ENCODE data around the gene IFNGR2. TPM values are rescaled to one million over a fixed set of nuclear protein-coding genes. Genes with fewer than 3 reads are reported as not detected.

IFNGR2 gene
- total and polyA plus RNA-seq, 2 donors (not counting 3 experiments of a cell fraction or from before 2014, with no cell fraction given), result 44.2 to 46.1 TPM

- intact Hi-C loops (cut with micrococcal nuclease), result no loop called here
- Histone ChIP-seq H3K79me2 (ENCODE audit: control insufficient read depth, insufficient read depth, low read length) (peaks cover 14% of the 10 kb centered on the region), H4K20me1 (replicated peaks; ENCODE audit: control insufficient read depth, extremely low read depth, insufficient read depth, low read length) (no peaks in the 10 kb centered on the region)
Measured at GRCh38 chr21:33470701-33471100, 67.5 kb downstream of the IFNGR2 start.

More at GRCh38 chr21:33470701-33471100, 67.5 kb downstream of the IFNGR2 start:
- CTCF ChIA-PET, result interaction anchor here (1.0 kb wide), 1 partner anchor 10 kb away, joined by 3 read pairs; no protein-coding TSS in a partner anchor
- H3K4me1 ChIP-seq (ENCODE audit: control insufficient read depth, extremely low read depth, insufficient read depth, low read length), result no peaks in the 10 kb centered on the region
- H3K27me3 ChIP-seq (ENCODE audit: control insufficient read depth in 2 of 2, insufficient read depth in 2 of 2, low read length in 2 of 2), result no peaks in the 10 kb centered on the region
- FAIRE-seq (no peak), DNase-seq (ENCODE audit: low read depth, low spot score) (no peak)
- dilution Hi-C loops (cut with MboI; ENCODE audit: extremely low pct_ligation_motif_present, low sequenced_read_pairs), result no loop called here
- POLR2A ChIA-PET, result interaction anchor here (0.7 kb wide), 1 partner anchor 42 kb away, joined by 6 read pairs; no protein-coding TSS in a partner anchor
- H3K9me1 ChIP-seq (replicated peaks; ENCODE audit: control insufficient read depth, extremely low read depth, insufficient read depth, low read length), result no peaks in the 10 kb centered on the region
- no peak overlapping the region for H3K27ac ChIP-seq (ENCODE audit: insufficient read depth, low read depth, low read length)
- no peaks in the 10 kb centered on the region for H3K9me3 ChIP-seq (replicated peaks; ENCODE audit: control insufficient read depth, insufficient read depth, low read length)
- BruUV-seq (replicated peaks), result no TSS peak
- no peak for TF ChIP-seq MAX (IDR thresholded peaks at IDR 0.05; ENCODE audit: insufficient read depth, insufficient read length)
- no peak for TF ChIP-seq FOS (IDR thresholded peaks at IDR 0.05; ENCODE audit: borderline replicate concordance, insufficient read depth, low read length)
- TF ChIP-seq MYC (IDR thresholded peaks at IDR 0.05; ENCODE audit: low read depth, low read length), result no peak
- TF ChIP-seq POLR2AphosphoS5 (IDR thresholded peaks at IDR 0.05; ENCODE audit: insufficient read depth, low read depth, low read length), result no peak
- no peak for TF ChIP-seq GATA2 (IDR thresholded peaks at IDR 0.05; ENCODE audit: insufficient read depth, insufficient read length, low read depth, low read length)
- TF ChIP-seq CTCF (IDR thresholded peaks at IDR 0.05; ENCODE audit: extremely low read depth in 1 of 2, insufficient read depth in 1 of 2, low read depth in 1 of 2, low read length in 2 of 2), result no peak
- TF ChIP-seq POLR2A (IDR thresholded peaks at IDR 0.05; ENCODE audit: low read depth, low read length), result no peak
- no peak for TF ChIP-seq EZH2 (IDR thresholded peaks at IDR 0.05; ENCODE audit: borderline replicate concordance, low read depth, low read length, severe bottlenecking)
- no peak for TF ChIP-seq JUN (IDR thresholded peaks at IDR 0.05; ENCODE audit: borderline replicate concordance, insufficient read depth, insufficient read length, low read depth)
- H3K9ac ChIP-seq (replicated peaks; ENCODE audit: extremely low read depth, insufficient read depth, low read length), result no peak overlapping the region
- H3K4me3 ChIP-seq (replicated peaks in 1 of 3; ENCODE audit: insufficient read depth in 1 of 3, low read depth in 1 of 3, low read length in 3 of 3), result no peak overlapping the region
- H2AFZ ChIP-seq (ENCODE audit: low read depth, low read length), result no peak overlapping the region
- no peak overlapping the region for H3K4me2 ChIP-seq (ENCODE audit: insufficient read depth, low read length)
- H3K36me3 ChIP-seq (ENCODE audit: control insufficient read depth in 2 of 2, extremely low read depth in 1 of 2, insufficient read depth in 2 of 2, low read length in 2 of 2), result no peaks in the 10 kb centered on the region

Data from endothelial cell of umbilical vein (primary cell).